T-helper 17 cell (primary cell): ENCODE measurements around the gene LCAT. TPM values are rescaled to one million over a fixed set of nuclear protein-coding genes. Genes with fewer than 3 reads are reported as not detected.

Source experiments
- ATAC-seq: fragments of 150-1000 bp; cut with Tn5 transposase; 2 replicates; pipeline ENCODE4 v1.10.0; 2021; ENCODE audit warnings: mild to moderate bottlenecking, moderate library complexity
- DNase-seq, 3 donors: peaks; one replicate each; pipeline versions ENCODE4 v3.0.0 to v3.0.0-alpha.2; 2020 to 2021
- H3K9me3 ChIP-seq: one replicate; pipeline ENCODE4 v1.7.0; 2013; ENCODE audit warnings: low read length, mild to moderate bottlenecking; ENCODE audit not compliant: control insufficient read depth, poor library complexity, severe bottlenecking
- H3K27ac Mint-ChIP-seq: one replicate; pipeline ENCODE4 v1.8.0; 2022; ENCODE audit warnings: mild to moderate bottlenecking, moderate library complexity, mixed read lengths
- H3K27me3 Mint-ChIP-seq: one replicate; pipeline ENCODE4 v1.8.0; 2022; ENCODE audit warnings: mixed read lengths
- H3K36me3 Mint-ChIP-seq: one replicate; pipeline ENCODE4 v1.8.0; 2022; ENCODE audit warnings: low read depth, mixed read lengths
- H3K4me1 Mint-ChIP-seq: one replicate; pipeline ENCODE4 v1.8.0; 2022; ENCODE audit warnings: mild to moderate bottlenecking, mixed read lengths
- H3K4me3 Mint-ChIP-seq: one replicate; pipeline ENCODE4 v1.8.0; 2022; ENCODE audit warnings: mild to moderate bottlenecking, moderate library complexity, mixed read lengths
- total RNA-seq, 4 donors: library from RNA in 2 of 4; stranded (reverse) in 2 of 4; gene quantifications; one replicate each; pipeline ENCODE4 v1.2.3 and lab custom pipeline; 2022 to 2026

LCAT gene
- total RNA-seq, 2 donors from 2014 or later: 4.6 to 5.7 TPM

- Mint-ChIP-seq H3K4me1 (peaks cover 3% of the 10 kb centered on the region), H3K27me3 (no peaks in the 10 kb centered on the region), H3K36me3 (no peaks in the 10 kb centered on the region), H3K27ac (no peak overlapping the region), H3K4me3 (no peak overlapping the region)
- ATAC-seq (no peak), DNase-seq (no peak)
- H3K9me3 ChIP-seq: no peaks in the 10 kb centered on the region
Measured at GRCh38 chr16:67949645-67950044, 5.7 kb upstream of the LCAT start.

DNA sequence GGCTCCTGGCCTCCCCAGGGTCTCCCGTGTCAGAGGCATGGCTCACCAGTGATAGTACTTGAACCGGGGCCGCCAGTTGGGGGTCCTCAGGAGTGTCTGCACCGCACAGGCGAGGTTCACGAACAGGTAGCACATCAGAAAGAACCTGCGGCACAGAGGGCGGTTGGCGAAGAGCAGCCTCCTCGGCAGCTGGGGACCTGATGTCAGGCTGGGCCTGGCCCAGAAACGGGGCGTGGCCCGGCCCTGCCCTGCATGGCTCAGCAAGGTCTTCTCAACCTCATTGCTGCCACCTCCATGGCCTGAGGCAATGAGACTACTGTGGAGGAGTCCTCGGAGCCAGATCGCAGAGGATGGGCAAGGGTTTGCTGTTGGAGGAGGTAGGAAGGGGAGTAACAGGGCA is 4.1 kb upstream of the LCAT start:
- no peaks in the 10 kb centered on the region for H3K36me3 Mint-ChIP-seq
- no peaks in the 10 kb centered on the region for H3K27me3 Mint-ChIP-seq
- H3K27ac Mint-ChIP-seq: peak overlapping the region; percentile 70
- H3K9me3 ChIP-seq: no peaks in the 10 kb centered on the region
- DNase-seq: no peak
- ATAC-seq: no peak
- H3K4me1 Mint-ChIP-seq: peaks cover 3% of the 10 kb centered on the region
- no peak overlapping the region for H3K4me3 Mint-ChIP-seq

- H3K4me1 Mint-ChIP-seq: peaks cover 5% of the 10 kb centered on the region
- no peaks in the 10 kb centered on the region for H3K36me3 Mint-ChIP-seq
- no peak overlapping the region for H3K4me3 Mint-ChIP-seq
- no peak overlapping the region for H3K27ac Mint-ChIP-seq
- no peak for ATAC-seq
- H3K9me3 ChIP-seq: no peaks in the 10 kb centered on the region
- no peaks in the 10 kb centered on the region for H3K27me3 Mint-ChIP-seq
- DNase-seq: no peak
Measured at GRCh38 chr16:67946966-67947558, 3.1 kb upstream of the LCAT start.

GRCh38 chr16:67946128-67946569 is 2.2 kb upstream of the LCAT start:
- H3K27ac Mint-ChIP-seq: no peak overlapping the region
- no peak overlapping the region for H3K4me3 Mint-ChIP-seq
- DNase-seq (no peak), ATAC-seq (no peak)
- no peaks in the 10 kb centered on the region for H3K36me3 Mint-ChIP-seq
- no peaks in the 10 kb centered on the region for H3K27me3 Mint-ChIP-seq
- no peaks in the 10 kb centered on the region for H3K9me3 ChIP-seq
- peaks cover 8% of the 10 kb centered on the region for H3K4me1 Mint-ChIP-seq

- H3K27me3 Mint-ChIP-seq: no peaks in the 10 kb centered on the region
- H3K27ac Mint-ChIP-seq: no peak overlapping the region
- H3K9me3 ChIP-seq: no peaks in the 10 kb centered on the region
- no peak for DNase-seq
- peaks cover 8% of the 10 kb centered on the region for H3K4me1 Mint-ChIP-seq
- no peak for ATAC-seq
- no peaks in the 10 kb centered on the region for H3K36me3 Mint-ChIP-seq
- H3K4me3 Mint-ChIP-seq: no peak overlapping the region
Measured at GRCh38 chr16:67945392-67945933, 1.5 kb upstream of the LCAT start.

DNA sequence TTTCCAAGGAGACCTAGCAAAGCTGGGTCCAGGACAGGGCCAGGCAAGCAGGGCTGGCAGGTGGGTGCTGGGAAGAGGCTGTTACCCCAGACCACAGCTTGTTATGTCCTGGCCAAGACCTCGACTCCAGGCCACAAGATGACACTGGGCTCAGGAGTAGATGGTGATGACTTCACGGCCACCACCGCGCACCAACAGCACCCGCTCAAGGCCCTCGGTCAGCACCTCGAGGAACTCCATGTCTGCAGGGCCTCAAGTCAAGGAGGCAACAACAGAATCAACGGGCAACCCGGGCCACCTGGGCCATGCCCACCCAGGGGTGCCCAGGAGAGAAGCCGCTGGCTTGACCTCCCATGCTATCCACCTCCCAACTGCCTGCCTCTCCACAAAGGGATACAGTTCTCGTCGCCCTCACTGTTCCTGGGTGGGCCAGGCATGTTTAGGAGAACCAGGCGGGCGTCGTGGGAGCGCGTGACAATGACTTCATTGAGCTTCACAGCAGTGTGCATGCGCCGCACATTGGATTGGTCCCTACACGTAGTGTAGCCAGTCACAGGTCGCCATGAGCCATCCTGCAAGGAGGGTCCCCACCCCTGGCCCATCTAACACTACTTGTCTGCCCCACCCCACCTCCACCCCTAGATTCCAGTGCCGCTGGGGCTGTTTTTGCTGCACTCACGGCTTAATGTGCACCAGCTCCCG is 921 bp upstream of the LCAT start:
- H3K9me3 ChIP-seq: no peaks in the 10 kb centered on the region
- H3K36me3 Mint-ChIP-seq: no peaks in the 10 kb centered on the region
- H3K4me3 Mint-ChIP-seq: no peak overlapping the region
- ATAC-seq: no peak
- no peak overlapping the region for H3K27ac Mint-ChIP-seq
- peaks cover 14% of the 10 kb centered on the region for H3K4me1 Mint-ChIP-seq
- H3K27me3 Mint-ChIP-seq: no peaks in the 10 kb centered on the region
- no peak for DNase-seq

DNA sequence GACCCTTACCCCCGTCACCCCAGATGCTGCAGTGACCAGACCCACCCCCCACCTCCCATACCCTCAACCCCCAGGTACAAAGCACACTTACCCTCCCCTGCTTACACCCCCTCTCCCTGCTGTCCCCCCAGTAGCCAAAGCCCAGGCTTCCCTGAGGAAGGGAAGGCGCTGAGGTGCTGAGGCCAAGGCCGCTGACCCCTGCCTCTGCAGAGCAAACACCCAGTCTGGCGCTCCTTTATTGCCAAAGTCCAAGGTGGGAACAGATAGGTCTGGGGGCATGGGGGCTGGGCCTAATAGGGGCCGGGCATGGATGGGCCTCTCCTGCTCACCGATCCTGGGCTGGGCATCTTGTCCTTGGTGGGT is 683 bp downstream of the LCAT start:
- no peaks in the 10 kb centered on the region for H3K27me3 Mint-ChIP-seq
- ATAC-seq (no peak), DNase-seq (no peak)
- H3K4me3 Mint-ChIP-seq: no peak overlapping the region
- H3K9me3 ChIP-seq: no peaks in the 10 kb centered on the region
- no peak overlapping the region for H3K27ac Mint-ChIP-seq
- peaks cover 16% of the 10 kb centered on the region for H3K4me1 Mint-ChIP-seq
- no peaks in the 10 kb centered on the region for H3K36me3 Mint-ChIP-seq

- DNase-seq (no peak), ATAC-seq (no peak)
- Mint-ChIP-seq H3K4me3 (no peak overlapping the region), H3K27me3 (no peaks in the 10 kb centered on the region), H3K36me3 (no peaks in the 10 kb centered on the region), H3K27ac (peak overlapping the region; percentile 53), H3K4me1 (peaks cover 15% of the 10 kb centered on the region)
- H3K9me3 ChIP-seq: no peaks in the 10 kb centered on the region
Measured at GRCh38 chr16:67942510-67943255, 1.2 kb downstream of the LCAT start.

DNA sequence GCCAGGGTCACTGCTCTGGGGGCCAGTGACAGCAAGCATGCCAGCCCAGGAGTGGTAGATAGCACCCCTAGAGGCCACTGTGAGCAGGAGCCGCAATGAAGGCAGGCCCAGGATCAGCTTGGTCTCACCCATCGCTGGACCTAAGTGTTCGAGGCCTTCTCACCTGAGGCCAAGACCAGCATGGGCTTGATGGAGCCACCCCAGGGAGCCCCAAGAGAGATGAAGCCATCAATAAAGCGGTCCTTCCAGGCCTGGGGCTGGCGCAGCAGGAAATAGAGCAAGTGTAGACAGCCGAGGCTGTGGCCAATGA is 1.8 kb downstream of the LCAT start:
- ATAC-seq (peak; percentile 67), DNase-seq (no peak)
- H3K4me3 Mint-ChIP-seq: no peak overlapping the region
- no peaks in the 10 kb centered on the region for H3K9me3 ChIP-seq
- peak overlapping the region; percentile 53 for H3K27ac Mint-ChIP-seq
- H3K4me1 Mint-ChIP-seq: peaks cover 17% of the 10 kb centered on the region
- H3K36me3 Mint-ChIP-seq: no peaks in the 10 kb centered on the region
- H3K27me3 Mint-ChIP-seq: no peaks in the 10 kb centered on the region

- no peak for DNase-seq
- no peaks in the 10 kb centered on the region for H3K9me3 ChIP-seq
- Mint-ChIP-seq H3K27ac (peak overlapping the region; percentile 53), H3K4me3 (no peak overlapping the region), H3K36me3 (peaks cover 2% of the 10 kb centered on the region), H3K4me1 (peaks cover 22% of the 10 kb centered on the region), H3K27me3 (no peaks in the 10 kb centered on the region)
- no peak for ATAC-seq
Measured at GRCh38 chr16:67941469-67942199, 2.3 kb downstream of the LCAT start.

GRCh38 chr16:67940446-67941089 is 3.4 kb downstream of the LCAT start:
- no peak overlapping the region for H3K27ac Mint-ChIP-seq
- peaks cover 25% of the 10 kb centered on the region for H3K4me1 Mint-ChIP-seq
- H3K9me3 ChIP-seq: no peaks in the 10 kb centered on the region
- peaks cover 5% of the 10 kb centered on the region for H3K36me3 Mint-ChIP-seq
- no peaks in the 10 kb centered on the region for H3K27me3 Mint-ChIP-seq
- DNase-seq (no peak), ATAC-seq (no peak)
- no peak overlapping the region for H3K4me3 Mint-ChIP-seq

DNA sequence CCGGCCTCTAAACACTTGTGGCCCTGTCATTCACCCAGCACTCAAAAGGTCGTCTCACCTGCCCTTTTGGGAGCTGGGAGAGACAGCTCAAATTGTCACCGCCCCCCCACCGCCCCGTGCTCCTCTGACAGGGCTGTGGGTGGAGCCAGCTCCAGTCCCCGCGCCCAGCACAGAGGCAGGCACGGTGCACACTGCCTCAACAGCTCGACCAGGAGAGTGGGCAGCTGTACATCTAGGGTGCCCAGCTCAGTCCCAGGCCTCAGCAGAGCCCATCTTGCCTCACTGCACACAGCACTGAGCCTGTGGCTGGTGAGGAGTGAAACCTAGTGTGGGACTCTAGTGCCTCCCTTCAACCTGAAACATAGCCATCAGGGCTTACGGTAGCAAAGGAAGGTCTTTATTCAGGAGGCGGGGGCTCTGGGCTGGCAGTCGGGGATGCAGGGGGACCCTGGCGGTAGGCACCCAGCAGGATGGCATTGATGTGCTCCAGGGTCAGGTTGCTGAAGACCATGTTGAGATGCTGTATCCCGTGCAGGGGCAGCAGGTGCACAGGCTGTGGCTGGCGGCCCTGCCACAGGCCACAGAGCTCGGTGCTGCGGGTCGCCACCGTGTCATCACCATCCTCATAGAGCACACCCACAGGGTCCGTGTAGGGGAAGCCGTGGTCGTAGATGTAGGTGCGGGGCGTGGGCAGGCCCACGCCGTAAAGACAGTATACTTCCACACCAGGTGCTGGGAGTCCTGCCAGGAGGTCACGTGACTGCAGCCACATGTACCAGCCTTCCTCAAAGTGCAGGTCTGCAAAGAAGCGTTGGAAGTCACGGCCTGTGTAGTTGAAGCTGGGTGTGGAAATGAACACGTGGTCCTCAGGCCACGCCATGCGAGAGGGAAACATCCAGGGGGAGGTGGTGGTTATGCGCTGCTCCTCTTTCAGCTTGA is 4.1 kb downstream of the LCAT start:
- DNase-seq (no peak), ATAC-seq (no peak)
- Mint-ChIP-seq H3K36me3 (peaks cover 7% of the 10 kb centered on the region), H3K27ac (peak overlapping the region; percentile 78), H3K4me1 (peaks cover 31% of the 10 kb centered on the region), H3K27me3 (no peaks in the 10 kb centered on the region), H3K4me3 (peak overlapping the region; percentile 78)
- no peaks in the 10 kb centered on the region for H3K9me3 ChIP-seq
